HG02884 (cell line): ENCODE measurements around the gene BMP6.
"Not testable (repeated sequence)": the region's sequence is repeated elsewhere in the genome, so short reads cannot be mapped to it uniquely, and the experiment has no call there.

Experiments
- ATAC-seq: cut with Tn5 transposase; IDR thresholded peaks from one replicate; pipeline ENCODE4 v1.9.1; 2021; ENCODE audit warnings: mild to moderate bottlenecking, moderate library complexity; ENCODE audit not compliant: unreplicated experiment

The BMP6 gene

GRCh38 chr6:7880718-7881107 is 154.8 kb downstream of the BMP6 start:
- no peak for ATAC-seq

- no peak for ATAC-seq
These were observed 156.0 kb downstream of the BMP6 start for GRCh38 chr6:7881765-7882500.

GRCh38 chr6:7882505-7883257 is 156.8 kb downstream of the BMP6 start:
- no peak for ATAC-seq

DNA sequence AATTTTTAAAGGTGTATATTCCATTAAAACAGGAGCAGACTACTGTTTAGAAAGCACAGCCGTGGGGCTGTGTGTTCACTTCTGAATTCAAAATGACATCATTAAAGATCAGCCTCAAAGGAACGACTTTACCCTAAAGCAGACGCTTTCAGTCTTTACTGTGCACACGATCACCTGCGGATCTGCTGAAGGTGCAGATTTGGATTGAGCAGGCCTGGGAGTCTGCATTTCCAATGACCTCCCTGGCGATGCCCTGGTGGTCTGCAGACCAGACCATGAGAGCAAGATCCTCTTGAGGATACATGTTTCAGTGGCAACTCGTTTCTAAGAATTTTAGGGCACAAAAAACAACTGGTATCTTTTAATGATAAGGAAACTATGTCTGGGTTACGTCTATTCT is 157.5 kb downstream of the BMP6 start:
- no peak for ATAC-seq

DNA sequence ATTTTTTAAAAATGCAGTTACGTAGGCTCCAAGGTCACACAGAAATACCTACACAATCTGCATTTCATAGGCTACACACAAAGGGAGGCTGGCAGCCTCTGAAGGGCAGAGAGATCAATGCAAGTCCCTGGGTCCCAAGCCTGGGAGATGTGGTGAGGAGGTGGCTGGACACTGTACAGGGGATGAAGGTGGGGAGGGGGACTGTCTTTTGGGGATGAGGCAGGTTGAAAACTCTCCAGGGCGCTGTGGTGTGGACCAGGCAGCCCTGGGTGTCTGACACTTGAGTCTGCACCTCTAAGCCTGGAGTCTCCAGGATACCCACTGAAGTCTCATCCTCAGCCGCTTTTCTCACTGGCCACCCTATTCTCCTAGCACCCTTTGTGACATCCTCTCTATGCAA is 160.2 kb downstream of the BMP6 start:
- ATAC-seq, result no peak

DNA sequence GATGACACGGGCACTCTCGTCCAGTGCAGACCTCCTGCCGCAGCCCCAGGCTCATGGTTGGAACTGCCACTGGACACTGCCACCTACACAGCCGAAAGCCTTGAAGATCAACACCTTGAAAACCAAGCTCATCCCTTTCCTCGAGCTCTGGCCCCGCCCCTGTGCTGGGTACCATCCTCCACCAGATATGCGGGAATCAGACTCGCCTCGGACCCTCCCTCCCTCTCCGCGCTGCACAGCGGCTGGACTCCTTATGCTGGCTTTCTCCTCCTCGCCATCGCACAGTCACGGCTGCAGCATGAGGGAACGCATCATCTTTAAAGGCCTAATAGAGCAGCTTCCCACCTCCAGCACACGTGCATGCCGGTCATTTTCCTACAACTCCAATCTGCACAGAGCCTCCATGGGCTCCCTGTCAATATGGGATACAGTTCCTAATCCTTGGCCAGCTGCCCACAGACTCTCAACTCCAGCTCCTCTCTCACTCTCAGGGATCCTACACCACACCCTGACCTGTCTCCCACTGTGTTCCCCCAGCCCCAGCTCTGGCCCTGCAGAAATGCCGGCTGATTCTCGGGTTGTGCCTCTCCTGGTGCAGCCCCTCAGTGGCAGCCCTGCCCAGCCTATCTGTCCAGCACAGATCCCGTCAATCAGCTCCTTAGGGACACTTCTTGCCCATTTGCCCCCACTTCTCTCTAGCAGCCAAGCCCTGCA is 161.5 kb downstream of the BMP6 start:
- no peak for ATAC-seq

- no peak for ATAC-seq
These were observed 162.9 kb downstream of the BMP6 start for GRCh38 chr6:7888587-7889357.

- no peak for ATAC-seq
These were observed 165.4 kb downstream of the BMP6 start for GRCh38 chr6:7891078-7891872.

DNA sequence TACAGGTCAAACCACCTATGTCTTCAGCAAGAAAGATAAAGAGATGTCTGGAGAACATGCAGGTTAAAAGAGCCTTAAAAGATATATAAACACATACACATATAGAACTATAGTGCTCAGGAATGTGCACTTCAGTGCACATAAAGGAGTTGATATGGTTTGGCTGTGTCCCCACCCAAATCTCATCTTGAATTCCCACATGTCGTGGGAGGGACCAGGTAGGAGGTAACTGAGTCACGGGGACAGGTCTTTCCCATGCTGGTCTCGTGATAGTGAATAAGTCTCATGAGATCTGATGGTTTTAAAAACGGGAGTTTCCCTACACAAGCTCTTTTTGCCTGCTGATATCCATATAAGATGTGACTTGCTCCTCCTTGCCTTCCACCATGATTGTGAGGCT is 166.5 kb downstream of the BMP6 start:
- not testable (repeated sequence) for ATAC-seq

GRCh38 chr6:7893342-7893741 is 167.4 kb downstream of the BMP6 start:
- no peak for ATAC-seq

GRCh38 chr6:7894262-7895124 is 168.6 kb downstream of the BMP6 start:
- no peak for ATAC-seq

- no peak for ATAC-seq
These were observed 169.2 kb downstream of the BMP6 start for GRCh38 chr6:7895125-7895423.

DNA sequence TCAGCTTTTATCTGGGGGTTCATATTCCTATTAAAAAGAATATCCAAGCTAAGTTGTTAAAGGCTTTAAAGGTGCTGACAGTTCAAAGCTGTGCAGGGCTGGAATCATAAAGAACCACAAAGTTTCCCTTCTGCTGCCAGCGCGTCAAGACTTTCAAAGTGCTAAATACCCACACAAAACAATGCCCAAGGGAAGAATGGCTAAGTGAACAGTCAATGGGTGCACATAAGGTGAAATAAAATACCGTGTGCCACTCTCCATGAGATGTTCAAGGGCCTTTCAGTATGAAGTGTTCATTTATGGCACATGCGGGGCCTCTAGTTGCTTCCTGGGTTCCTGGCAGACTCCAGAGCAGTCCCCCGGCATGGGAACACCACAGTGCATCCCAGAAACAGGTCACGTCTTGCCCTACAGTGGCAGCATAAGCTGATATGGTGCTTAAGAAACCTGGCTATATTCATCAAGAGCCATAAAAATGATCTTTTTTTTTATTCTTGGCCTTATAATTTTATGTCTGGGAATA is 170.6 kb downstream of the BMP6 start:
- no peak for ATAC-seq

DNA sequence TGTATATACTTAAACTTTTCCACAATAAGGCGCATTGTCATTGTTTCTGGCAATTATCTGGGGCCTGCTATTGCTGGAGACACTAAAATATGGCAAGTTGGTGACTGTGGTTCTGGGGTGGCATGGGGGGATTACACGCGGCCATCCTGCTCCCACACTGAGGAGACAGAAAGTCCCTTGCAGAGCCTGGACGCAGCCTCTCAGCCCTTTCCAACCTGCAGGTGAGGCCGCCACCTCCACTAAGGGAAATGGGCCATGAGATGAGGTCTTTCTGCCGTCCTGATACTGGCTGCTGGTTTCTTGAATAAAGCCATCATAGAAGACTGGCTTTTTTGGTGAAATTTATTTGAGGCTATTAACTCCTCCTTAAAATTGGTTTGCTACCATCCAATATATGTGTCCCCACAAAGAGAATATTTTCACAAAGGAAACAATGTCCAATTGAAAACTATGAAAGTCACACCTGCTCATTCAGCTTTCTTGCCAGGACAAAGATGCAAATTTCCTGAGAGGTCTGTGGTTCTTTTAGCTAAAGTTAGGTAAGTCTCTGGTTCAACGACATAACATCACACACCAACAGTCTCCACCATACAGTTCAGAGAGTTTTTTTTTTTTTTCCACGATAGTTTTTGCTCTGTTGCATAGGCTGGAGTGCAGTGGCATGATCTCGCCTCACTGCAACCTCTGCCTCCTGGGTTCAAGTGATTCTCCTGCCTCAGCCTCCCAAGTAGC is 171.7 kb downstream of the BMP6 start:
- no peak for ATAC-seq

GRCh38 chr6:7898193-7898586 is 172.3 kb downstream of the BMP6 start:
- not testable (repeated sequence) for ATAC-seq

DNA sequence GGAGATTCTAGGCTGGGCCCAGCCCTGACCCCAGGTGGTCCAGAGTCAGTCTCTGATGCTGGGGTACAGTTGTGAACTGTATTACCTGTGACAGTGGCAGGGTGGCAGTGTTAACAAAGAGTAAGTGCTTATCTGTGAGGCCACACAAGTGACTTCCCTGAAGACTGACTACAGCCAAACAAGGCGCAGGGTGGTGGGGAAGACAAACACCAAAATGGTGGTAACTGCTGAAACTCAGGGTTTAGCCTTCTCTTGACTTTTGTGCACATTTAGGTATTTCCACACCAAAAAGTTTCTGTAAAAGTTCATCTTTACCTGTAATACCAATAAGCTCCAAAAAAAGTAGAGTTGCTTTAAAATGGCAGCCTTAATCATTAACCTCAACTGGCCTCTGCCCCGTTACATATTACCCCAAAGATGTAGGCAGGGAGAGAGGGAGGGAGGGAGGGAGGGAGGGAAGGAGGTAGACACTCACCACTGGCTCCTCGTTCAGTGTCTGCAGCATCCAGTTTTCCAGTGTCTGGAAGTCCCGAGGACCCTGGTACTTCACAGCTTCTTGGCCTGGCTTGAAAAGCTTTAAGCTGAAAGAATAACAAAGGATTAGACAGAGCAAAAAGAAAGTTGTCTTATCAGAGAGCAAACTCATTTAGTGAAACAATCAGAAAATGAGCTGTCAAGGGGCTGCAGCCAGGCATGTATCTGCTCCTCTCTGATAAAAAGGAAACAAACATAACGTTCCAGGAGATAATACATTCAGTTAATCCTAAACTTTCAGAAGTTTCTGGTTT is 173.4 kb downstream of the BMP6 start:
- no peak for ATAC-seq

DNA sequence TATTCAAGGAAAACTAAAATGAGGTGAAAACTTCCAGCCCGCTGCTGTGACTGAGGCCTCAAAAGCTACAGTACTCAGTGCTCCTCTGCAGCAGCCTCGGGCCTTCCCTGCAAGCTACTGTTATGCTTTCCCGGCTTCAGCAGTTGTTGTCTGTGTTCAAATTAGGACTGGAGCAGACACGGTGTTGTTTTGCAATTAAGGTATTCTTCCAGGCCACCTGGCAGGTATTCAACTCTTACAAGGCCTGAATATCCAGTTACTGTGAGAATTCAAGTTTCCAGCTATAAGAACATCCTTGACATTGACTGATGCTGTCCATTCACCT is 174.0 kb downstream of the BMP6 start:
- ATAC-seq, result no peak

DNA sequence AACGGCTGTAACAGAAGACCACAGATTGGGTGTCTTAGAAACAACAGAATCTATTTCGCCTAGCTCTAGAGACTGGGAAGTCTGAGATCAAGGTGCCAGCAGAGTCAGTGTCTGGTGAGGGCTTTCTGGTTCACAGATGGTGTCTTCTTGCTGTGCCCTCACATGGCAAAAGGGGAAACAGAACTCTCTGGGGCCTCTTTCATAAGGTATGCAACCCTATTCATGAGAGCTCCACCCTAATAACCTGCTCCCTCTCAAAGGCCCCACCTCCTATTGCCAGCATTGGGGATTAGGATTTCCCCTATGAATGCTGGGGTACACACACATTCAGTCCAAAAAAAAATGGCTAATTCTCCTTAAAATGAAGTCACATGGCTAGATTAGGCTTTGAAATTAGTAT is 174.7 kb downstream of the BMP6 start:
- ATAC-seq, result no peak
